Measurements from ENCODE around the gene WNT2B. TPM values are rescaled to one million over a fixed set of nuclear protein-coding genes. Genes with fewer than 3 reads are reported as not detected.

The WNT2B gene
- total RNA-seq, 1 experiment from 2014 or later, result 12.0 TPM

DNA sequence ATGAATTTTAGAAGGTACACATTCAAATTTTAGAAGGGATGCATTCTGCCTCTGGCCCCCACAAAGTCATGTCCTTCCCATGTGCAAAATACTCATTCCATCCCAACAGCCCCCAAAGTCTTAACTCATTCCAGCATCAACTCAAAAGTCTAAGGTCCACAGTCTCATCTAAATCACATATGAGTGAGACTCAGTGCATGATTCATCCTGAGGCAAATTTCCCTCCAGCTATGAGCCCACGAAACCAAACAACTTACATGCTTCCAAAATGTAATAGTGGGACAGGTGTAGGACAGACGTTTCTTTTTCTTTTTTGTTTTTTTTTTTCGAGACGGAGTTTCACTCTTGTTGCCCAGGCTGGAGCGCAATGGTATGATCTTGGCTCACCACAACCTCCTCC, 12.5 kb upstream of the WNT2B start:
- no peak for DNase-seq

GRCh38 chr1:112501810-112502641, 6.7 kb upstream of the WNT2B start:
- Histone ChIP-seq H3K4me3 (peak overlapping the region; percentile 46), H3K27me3 (no peaks in the 10 kb centered on the region), H3K36me3 (no peaks in the 10 kb centered on the region), H3K9me3 (no peaks in the 10 kb centered on the region)
- DNase-seq, result peak; percentile 84

More for the DNA sequence above, 12.5 kb upstream of the WNT2B start:
- Histone ChIP-seq H3K4me3 (no peak overlapping the region), H3K9me3 (no peaks in the 10 kb centered on the region), H3K27me3 (no peaks in the 10 kb centered on the region), H3K36me3 (no peaks in the 10 kb centered on the region)

- Histone ChIP-seq H3K27me3 (no peaks in the 10 kb centered on the region), H3K36me3 (no peaks in the 10 kb centered on the region), H3K4me3 (no peak overlapping the region), H3K9me3 (no peaks in the 10 kb centered on the region)
- peak; percentile 50 for DNase-seq
Measured at GRCh38 chr1:112502826-112503225, 5.9 kb upstream of the WNT2B start.

- Histone ChIP-seq H3K4me3 (no peak overlapping the region), H3K36me3 (no peaks in the 10 kb centered on the region), H3K9me3 (no peaks in the 10 kb centered on the region), H3K27me3 (no peaks in the 10 kb centered on the region)
- no peak for DNase-seq
Measured at GRCh38 chr1:112504001-112504660, 4.6 kb upstream of the WNT2B start.

GRCh38 chr1:112504661-112505399, 3.9 kb upstream of the WNT2B start:
- Histone ChIP-seq H3K36me3 (no peaks in the 10 kb centered on the region), H3K9me3 (no peaks in the 10 kb centered on the region), H3K27me3 (no peaks in the 10 kb centered on the region), H3K4me3 (no peak overlapping the region)
- no peak for DNase-seq

DNA sequence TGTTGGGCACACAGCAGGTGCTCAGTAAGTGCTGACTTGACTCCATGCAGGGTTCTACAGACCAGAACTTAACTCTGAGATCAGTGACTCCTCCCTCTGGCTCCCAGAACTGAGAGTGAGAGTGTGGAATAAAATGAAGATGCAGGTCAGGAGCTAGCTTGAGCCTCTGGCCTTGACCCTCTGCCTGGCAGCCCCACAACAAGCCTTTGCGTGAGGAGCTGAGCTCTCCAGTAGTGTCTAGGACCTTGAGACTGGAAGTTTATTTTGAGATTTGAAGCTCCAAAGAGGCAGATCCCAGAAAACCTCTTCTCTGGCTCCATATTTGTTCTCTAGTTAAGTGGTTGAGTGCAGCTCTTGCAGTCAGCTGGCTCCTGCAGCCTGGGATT, 3.4 kb upstream of the WNT2B start:
- no peak overlapping the region for H3K4me3 ChIP-seq
- DNase-seq, result no peak
- H3K27me3 ChIP-seq, result no peaks in the 10 kb centered on the region
- no peaks in the 10 kb centered on the region for H3K36me3 ChIP-seq
- no peaks in the 10 kb centered on the region for H3K9me3 ChIP-seq

DNA sequence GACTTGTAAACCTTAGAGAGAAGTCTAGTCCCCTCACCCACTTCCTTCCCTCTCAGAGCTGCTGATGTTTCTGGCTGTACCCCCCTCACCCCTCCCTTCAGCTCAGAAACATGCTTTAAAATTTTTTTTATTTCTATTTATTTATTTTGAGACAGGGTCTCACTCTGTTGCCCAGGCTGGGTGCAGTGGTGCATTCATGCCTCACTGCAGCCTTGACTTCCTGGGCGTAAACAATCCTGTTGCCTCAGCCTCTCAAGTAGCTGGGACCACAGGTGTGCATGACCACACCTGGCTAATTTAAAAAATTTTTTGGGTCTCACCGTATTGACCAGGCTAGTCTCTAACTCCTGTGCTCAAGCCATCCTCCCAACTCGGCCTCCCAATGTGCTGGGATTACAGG, 2.9 kb upstream of the WNT2B start:
- Histone ChIP-seq H3K9me3 (no peaks in the 10 kb centered on the region), H3K4me3 (no peak overlapping the region), H3K36me3 (no peaks in the 10 kb centered on the region), H3K27me3 (no peaks in the 10 kb centered on the region)
- no peak for DNase-seq

DNA sequence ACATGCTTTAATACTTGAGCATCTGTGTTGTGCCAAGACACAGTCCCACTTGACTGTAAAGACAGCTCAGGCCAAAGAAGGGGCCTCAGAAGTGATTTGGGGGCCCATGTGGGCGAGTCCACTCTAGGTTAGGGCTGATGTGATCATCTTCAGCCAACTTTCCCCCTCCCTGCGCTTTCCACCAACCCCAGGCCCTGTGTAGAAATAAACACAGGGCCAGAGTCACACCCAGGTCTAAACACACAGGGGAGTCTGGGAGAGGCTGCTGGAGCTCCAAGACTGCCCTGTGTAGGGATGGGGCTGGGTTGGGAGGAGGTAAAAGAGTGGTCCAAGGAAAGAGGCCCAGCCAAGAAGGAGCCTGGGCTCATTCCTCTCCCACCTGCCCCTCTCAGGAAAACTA, 2.5 kb upstream of the WNT2B start:
- H3K36me3 ChIP-seq, result no peaks in the 10 kb centered on the region
- H3K27me3 ChIP-seq, result no peaks in the 10 kb centered on the region

GRCh38 chr1:112506731-112507130, 2.0 kb upstream of the WNT2B start:
- H3K27me3 ChIP-seq, result no peaks in the 10 kb centered on the region
- no peak overlapping the region for H3K4me3 ChIP-seq
- no peak for DNase-seq
- H3K9me3 ChIP-seq, result no peaks in the 10 kb centered on the region
- H3K36me3 ChIP-seq, result no peaks in the 10 kb centered on the region

More for the DNA sequence above, 2.5 kb upstream of the WNT2B start:
- no peaks in the 10 kb centered on the region for H3K9me3 ChIP-seq
- no peak for DNase-seq
- H3K4me3 ChIP-seq, result no peak overlapping the region

DNA sequence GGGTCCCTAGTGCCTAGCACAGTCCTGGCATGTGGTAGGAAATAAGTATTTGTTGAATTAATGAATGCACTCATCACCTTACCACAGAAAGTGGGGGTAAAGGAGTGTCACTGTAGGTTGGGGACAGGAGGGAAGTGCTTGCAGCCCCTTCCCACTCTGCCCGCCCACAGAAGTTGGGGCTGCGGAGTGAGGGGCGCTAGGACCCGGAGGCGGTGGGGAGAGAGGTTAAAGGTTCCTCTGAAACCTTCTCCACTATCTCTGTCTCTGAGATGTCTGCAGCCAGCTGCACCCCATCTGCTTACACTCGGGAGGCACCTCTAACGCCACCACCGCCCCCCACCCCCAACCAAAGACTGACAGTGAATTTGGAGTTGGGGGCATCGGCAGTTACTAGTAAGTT, 1.4 kb upstream of the WNT2B start:
- no peaks in the 10 kb centered on the region for H3K27me3 ChIP-seq
- H3K9me3 ChIP-seq, result no peaks in the 10 kb centered on the region
- DNase-seq, result no peak
- no peak overlapping the region; the same call in 1 of the 2 replicates for H3K4me3 ChIP-seq
- no peaks in the 10 kb centered on the region; the same call in 1 of the 2 replicates for H3K36me3 ChIP-seq

DNA sequence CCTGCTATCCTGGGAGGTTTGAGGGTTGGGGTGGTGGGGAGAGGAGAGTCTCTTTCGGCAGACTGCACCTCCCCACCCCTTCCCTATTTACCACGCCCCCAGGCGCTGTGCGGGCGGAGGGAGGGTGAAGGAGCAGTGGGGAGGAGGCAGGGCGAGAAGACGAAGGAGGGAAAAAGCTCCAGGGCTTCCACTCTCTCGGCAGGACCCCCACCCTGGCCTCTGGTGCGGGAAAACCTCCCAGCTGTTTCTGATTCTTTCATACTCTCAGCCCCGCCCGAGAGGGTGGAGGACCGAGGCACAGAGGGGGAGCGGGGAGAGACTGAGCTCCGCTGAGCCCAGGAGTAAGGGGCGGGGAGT, 866 bp upstream of the WNT2B start:
- peak; percentile 48 for DNase-seq
- Histone ChIP-seq H3K9me3 (no peaks in the 10 kb centered on the region), H3K4me3 (peak overlapping the region; percentile 59), H3K27me3 (no peaks in the 10 kb centered on the region), H3K36me3 (no peaks in the 10 kb centered on the region; the same call in 1 of the 2 replicates)

DNA sequence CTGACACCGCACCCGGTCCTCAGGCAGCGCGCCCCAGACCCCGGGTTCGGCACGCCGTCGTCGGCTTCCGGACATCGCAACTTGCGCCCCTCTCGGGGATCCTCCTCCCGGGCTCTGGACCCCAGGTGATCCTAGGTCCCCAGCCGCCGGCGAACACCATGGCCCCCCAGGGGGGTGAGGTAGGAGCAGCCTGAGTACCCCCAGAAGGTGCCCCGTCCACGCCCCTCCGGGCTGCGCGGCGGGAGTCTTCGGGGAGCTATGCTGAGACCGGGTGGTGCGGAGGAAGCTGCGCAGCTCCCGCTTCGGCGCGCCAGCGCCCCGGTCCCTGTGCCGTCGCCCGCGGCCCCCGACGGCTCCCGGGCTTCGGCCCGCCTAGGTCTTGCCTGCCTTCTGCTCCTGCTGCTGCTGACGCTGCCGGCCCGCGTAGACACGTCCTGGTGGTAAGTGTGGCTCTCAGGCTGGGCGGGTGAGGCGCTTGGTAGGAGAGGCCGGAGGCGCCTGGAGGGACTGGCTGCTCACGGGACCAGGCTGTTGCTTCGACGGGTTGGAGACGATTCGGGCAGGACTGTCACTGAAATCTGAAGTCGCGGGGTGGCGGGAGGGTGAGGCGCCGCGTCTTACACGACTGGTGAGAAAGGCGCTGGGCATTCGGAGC, 367 bp downstream of the WNT2B start:
- Histone ChIP-seq H3K27me3 (no peaks in the 10 kb centered on the region), H3K4me3 (peak overlapping the region; percentile 59), H3K9me3 (no peaks in the 10 kb centered on the region), H3K36me3 (no peaks in the 10 kb centered on the region; the same call in 1 of the 2 replicates)
- no peak for DNase-seq

GRCh38 chr1:112509660-112510178, 954 bp downstream of the WNT2B start:
- Histone ChIP-seq H3K4me3 (peak overlapping the region; percentile 59; the same call in 1 of the 2 replicates), H3K9me3 (no peaks in the 10 kb centered on the region), H3K36me3 (no peaks in the 10 kb centered on the region; the same call in 1 of the 2 replicates), H3K27me3 (no peaks in the 10 kb centered on the region)
- no peak for DNase-seq

DNA sequence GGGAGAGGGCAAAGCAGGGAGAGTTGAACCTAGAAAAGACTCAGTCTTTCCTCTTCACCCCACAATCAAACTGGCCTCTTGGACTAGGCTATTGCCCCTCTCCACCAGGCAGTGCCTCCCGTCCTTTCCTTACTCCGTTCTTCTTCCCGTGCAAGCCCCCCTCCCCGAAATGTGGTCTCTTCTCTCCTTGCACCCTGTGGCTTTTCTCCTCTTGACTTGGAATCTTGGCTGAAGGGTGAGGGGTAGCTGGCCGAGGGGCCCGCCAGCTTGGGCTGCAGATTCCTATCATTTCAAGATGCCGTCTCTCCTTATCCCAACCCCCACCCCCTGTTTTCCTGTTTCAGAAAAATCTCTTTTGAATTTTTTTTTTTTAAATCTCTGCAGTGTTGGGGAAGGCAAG, 1.6 kb downstream of the WNT2B start:
- DNase-seq, result no peak
- H3K4me3 ChIP-seq, result no peak overlapping the region; the same call in 1 of the 2 replicates

GRCh38 chr1:112511897-112512296, 3.1 kb downstream of the WNT2B start:
- Histone ChIP-seq H3K9me3 (no peaks in the 10 kb centered on the region), H3K27me3 (no peaks in the 10 kb centered on the region), H3K36me3 (peaks cover 15% of the 10 kb centered on the region), H3K4me3 (no peak overlapping the region)
- no peak for DNase-seq

More for the DNA sequence above, 1.6 kb downstream of the WNT2B start:
- Histone ChIP-seq H3K27me3 (no peaks in the 10 kb centered on the region), H3K9me3 (no peaks in the 10 kb centered on the region), H3K36me3 (peaks cover 2% of the 10 kb centered on the region)

GRCh38 chr1:112513112-112513870, 4.5 kb downstream of the WNT2B start:
- Histone ChIP-seq H3K4me3 (no peak overlapping the region), H3K27me3 (no peaks in the 10 kb centered on the region), H3K9me3 (no peaks in the 10 kb centered on the region), H3K36me3 (peaks cover 22% of the 10 kb centered on the region)
- DNase-seq, result peak; percentile 94

All from MG63 (cell line).